Measurements from ENCODE around the gene ZNF273.
"Not testable (repeated sequence)": the region's sequence is repeated elsewhere in the genome, so short reads cannot be mapped to it uniquely, and the experiment has no call there.

ZNF273 gene

DNA sequence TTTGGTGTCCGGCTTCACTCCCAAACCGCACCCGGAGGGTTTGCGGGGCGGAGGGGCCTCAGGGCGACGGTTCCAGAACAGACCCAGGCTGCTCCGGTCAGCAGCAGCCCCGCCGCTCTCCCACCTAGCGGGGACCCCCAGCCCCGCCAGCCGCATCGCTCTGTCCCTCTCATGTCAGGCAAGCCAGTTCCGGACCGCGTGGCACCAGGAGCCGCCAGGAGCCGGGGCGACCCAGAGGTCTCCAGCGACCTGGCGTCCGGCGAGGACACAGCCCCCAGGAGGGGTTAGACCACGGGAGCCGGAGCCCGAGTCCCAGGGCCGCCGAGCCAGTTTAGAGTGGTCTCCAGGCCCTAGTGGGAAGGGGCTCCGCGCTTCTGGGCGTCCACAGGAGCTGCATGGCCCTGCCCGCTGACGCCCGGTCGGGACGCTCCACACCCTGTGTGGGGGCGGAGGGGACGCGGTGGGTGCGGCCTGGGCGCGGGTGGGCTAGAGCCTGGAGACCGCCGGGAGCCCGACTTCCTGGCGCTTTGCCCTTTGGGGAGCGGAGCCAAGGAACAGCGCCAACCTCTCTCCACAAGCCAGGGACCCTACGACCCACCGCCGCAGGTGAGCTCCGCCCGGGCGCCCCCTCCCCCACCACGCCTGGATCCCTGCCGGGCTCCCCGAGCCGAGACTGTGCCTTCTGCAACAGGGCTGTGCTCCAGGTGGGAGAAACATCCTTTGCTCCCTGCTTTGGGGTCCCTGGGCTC lies 44.4 kb downstream of the ZNF273 start:
- DNase-seq, result no peak

DNA sequence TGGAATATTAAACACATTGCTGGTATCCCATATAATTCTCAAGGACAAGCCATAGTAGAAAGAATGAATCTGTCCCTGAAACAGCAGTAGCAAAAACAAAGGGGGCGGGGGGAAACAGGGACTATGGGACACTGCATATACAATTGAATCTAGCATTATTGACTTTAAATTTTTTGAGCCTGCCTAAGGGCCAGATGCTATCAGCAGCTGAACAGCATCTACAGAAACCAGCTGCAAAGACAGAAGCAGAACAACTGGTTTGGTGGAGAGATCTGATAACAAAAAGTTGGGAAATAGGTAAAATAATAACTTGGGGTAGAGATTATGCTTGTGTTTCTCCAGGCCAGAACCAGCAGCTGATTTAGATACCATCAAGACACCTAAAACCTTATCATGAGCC lies 45.7 kb downstream of the ZNF273 start:
- not testable (repeated sequence) for DNase-seq

DNA sequence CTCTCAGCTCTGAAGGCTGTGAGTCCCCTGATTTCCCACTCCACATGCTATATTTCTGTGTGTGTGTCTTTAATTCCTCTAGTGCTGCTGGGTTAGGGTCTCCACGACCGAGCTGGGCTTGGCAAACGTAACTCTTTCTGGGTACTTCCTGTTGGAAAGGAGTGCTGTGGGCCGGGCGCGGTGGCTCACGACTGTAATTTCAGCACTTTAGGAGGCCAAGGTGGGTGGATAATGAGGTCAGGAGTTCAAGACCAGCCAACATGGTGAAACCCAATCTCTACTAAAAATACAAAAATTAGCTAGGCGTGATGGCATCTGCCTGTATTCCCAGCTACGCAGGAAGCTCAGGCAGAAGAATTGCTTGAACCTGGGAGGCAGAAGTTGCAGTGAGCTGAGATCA lies 47.6 kb downstream of the ZNF273 start:
- not testable (repeated sequence) for DNase-seq

DNA sequence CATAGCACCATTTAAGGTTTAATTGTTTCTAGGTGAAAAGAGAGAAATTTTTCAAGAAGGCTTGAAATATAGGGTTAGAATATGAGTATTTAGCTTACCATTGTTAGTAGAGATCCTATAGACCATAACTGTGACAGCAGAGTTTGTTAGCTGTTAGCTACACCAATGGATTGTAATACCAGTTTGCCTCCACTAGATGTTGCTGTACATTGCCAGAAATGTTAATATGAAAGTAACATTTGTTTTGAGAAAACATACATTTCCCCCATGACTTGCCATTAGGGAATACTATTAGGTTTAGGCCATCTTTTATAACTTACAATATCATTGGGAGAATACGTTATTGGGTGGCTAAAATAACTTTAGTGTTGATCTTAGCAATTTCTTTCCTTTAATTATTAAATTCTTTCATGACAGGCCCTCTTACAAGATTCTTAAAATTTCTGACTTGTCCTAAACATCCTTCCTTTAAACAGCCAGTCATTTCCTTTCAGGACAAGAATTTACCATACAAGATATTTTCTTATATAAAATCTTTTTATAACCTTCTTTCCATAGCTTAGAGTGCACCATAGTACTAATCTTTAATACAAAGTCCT lies 48.3 kb downstream of the ZNF273 start:
- DNase-seq, result peak in 1 of 2 experiments; percentile 14

DNA sequence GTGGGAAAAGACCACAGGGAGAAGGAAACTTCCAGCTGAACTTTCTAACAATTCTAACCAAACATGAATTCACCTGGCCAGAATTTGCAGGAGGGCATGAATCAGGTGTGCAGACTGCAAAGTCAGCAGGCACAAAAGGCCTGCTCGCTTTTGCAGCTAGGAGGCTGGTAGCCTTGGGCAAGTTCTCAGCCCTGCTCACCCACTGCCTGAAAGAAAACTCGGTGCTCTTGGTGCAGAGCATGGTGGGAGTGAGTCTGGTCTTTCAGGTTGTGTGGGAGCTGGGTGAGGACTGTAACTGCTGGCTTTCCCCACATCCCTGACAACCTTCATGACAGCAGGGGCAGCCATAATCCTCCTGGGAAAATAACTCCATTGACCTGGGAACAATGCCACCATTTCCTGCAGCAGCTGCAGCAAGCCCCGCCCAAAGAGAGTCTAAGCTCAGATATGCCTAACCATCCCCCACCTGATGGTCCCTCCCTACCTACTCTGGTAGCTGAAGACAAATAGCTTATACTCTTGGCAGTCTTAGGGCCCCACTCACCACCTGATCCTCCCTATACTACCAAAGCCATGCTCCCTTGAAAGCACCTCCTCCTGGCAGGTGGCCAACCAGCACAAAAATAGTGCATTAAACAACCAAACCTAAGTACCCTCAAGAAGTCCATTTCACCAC lies 56.1 kb downstream of the ZNF273 start:
- DNase-seq, result peak; percentile 73 to 87

DNA sequence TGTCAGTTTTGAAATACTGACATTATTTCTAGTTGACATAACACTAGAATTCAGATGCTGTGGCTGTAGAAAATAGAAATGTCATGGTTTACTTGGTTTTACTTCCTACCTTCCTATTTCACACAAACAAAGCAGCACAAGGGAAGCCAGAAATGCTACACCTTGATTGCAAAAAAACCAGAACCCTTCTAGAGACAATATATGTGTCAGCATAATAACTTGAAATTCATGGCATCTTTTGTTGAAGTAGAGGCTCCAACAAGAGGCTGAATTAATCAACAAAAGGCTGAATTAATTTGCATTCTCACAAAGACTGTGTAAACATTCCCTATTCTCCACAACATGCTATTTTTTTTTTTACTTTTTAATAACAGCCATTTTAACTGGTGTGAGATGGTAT lies 62.5 kb downstream of the ZNF273 start:
- no peak for DNase-seq

GRCh38 chr7:64978497-64979203 lies 75.6 kb downstream of the ZNF273 start:
- no peak for DNase-seq
